Left colon (tissue), 2 donors: Measurements from ENCODE around the gene TMEM131L. TPM values are rescaled to one million over a fixed set of nuclear protein-coding genes. Genes with fewer than 3 reads are reported as not detected.
A peak's percentile ranks its signal among the peaks of the same experiment; 100 is the strongest.

Experiments used
- ATAC-seq: fragments of 200-7000 bp; cut with Tn5 transposase; one replicate; pipeline ENCODE4 v1.9.1; 2020; ENCODE audit warnings: mild to moderate bottlenecking, moderate library complexity
- DNase-seq, 2 donors: peaks; one replicate each; pipeline ENCODE4 v3.0.0-alpha.2; 2020
- intact Hi-C, 2 donors: fragments of 100-400 bp; cut with DNase I in 1 of 2; cut with micrococcal nuclease in 1 of 2; formaldehyde crosslinking; loops; one replicate each; pipeline versions ENCODE4 v1.11.2 to v1.14.0; 2022; cut with DNase I, micrococcal nuclease
- total RNA-seq, 2 donors: library from RNA; stranded (reverse); fragmentation: NEBNext Ultra II Directional; extraction: Animal tissue kit (Norgen Biotek cat#: 25700); gene quantifications; one replicate each; pipeline ENCODE4 v1.2.1, GENCODE V29; 2021
- donor health status: DM: no; HTN: no; CAD: no.
- donor health status: DM: yes; HTN: yes; CAD: no.

The TMEM131L gene
- total RNA-seq, 2 donors from 2014 or later: 3.6 to 8.0 TPM

DNA sequence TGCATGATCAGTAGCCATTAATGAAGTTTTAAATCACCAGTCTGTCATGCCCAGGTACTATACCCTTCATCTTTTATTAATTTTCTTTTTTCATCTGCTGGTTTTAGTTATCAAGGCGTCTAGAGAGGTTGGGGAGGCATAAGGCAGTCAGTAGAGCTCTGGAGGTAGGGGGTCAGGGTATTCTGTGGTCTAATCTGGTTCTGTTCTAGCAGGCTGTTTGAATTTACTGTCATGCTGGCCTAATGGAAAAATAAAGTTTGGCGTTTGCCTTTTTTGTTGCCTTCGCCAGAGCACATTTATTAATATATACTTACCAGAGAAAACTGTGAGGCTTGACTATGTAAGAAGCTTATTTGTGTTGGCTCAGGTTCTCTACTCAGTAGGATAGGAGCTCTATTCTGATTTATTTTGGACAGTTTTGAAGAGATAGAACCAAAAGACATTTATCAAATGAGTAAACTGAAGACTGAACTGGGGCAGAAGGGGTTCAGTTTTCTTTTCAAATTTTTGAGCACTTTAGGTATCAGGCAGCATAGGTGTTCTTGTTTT is 46.9 kb downstream of the TMEM131L start:
- intact Hi-C loops: no loop called here
- ATAC-seq: no peak

GRCh38 chr4:153513596-153513995 is 47.4 kb downstream of the TMEM131L start:
- DNase-seq (no peak), ATAC-seq (no peak)
- intact Hi-C loops: no loop called here

More for the DNA sequence above, 46.9 kb downstream of the TMEM131L start:
- no peak for DNase-seq

DNA sequence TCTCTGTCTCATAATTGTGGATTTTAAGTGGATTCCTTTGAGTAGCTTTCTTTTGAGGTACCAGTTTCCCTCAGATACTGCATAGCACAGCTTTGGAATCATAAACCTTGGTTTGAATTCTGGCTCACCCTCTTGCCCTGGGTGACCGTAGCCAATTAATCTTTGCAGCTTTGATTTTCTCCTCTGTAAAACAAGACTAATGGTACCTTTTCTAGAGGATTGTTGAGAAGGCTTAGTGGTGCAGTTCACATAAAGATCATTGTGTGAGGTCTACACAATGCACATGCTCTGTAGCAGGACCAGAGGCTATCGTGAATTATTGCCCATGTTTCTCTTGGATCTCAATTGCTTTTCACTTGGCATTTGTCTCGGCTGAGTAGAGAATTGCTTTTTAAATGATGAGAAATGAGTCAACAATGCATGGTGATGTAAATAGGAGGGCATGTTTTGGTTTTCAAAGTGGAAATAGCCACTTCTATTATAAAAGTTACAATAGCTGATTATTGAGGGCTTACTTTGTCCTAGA is 47.9 kb downstream of the TMEM131L start:
- DNase-seq (no peak), ATAC-seq (no peak)
- intact Hi-C loops: no loop called here

GRCh38 chr4:153514688-153515426 is 48.7 kb downstream of the TMEM131L start:
- ATAC-seq: no peak

GRCh38 chr4:153517159-153517558 is 51.0 kb downstream of the TMEM131L start:
- no peak for DNase-seq
- intact Hi-C loops: no loop called here
- no peak for ATAC-seq

More at GRCh38 chr4:153514688-153515426, 48.7 kb downstream of the TMEM131L start:
- intact Hi-C loops: no loop called here
- DNase-seq: no peak

GRCh38 chr4:153518001-153518400 is 51.8 kb downstream of the TMEM131L start:
- no peak for DNase-seq
- intact Hi-C loops: no loop called here

GRCh38 chr4:153518637-153519389 is 52.7 kb downstream of the TMEM131L start:
- ATAC-seq (peak; percentile 85), DNase-seq (peak in 1 of 2 donors; percentile 44)
- intact Hi-C loops: no loop called here

More at GRCh38 chr4:153518001-153518400, 51.8 kb downstream of the TMEM131L start:
- peak; percentile 64 for ATAC-seq

GRCh38 chr4:153519687-153520086 is 53.5 kb downstream of the TMEM131L start:
- ATAC-seq: no peak
- intact Hi-C loops: no loop called here

DNA sequence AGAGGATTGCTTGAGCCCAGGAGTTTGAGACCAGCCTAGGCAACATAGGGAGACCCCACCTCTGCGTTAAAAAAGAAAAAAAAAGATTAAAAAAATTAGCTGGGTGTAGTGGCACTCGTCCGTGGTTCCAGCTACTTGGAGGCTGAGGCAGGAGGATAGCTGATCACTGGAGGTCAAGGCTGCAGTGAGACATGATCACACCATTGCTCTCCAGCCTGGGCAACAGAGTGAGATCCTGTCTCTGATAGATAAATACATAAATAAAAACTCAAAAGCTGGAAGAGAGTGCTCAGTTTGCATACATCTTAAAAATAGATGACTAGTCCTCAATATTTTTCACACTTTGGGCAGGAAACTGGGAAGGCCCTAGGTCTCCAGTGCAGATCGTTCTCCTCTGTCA is 54.1 kb downstream of the TMEM131L start:
- intact Hi-C loops: no loop called here
- DNase-seq: no peak
- ATAC-seq: no peak

More at GRCh38 chr4:153519687-153520086, 53.5 kb downstream of the TMEM131L start:
- no peak for DNase-seq

GRCh38 chr4:153520801-153521329 is 54.7 kb downstream of the TMEM131L start:
- intact Hi-C loops: no loop called here
- DNase-seq (no peak), ATAC-seq (peak; percentile 17)

DNA sequence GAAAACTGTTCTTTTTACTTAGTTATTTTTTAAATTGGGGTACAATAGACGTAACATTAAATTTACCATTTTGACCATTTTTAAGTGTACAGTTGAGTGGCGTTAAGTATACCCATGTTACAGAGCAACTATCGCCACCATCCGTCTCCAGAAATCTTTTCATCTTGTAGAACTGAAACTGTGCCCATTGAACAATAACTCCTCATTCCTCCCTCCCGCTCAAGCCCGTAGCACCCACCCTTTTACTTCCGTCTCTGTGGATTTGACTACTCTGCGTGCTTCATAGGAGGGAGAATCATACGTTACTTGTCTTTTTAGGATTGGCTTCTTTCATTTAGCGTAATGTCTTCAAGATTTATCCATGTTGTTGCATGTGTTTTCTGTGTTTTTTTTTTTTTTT is 55.3 kb downstream of the TMEM131L start:
- intact Hi-C loops: no loop called here
- DNase-seq: no peak
- ATAC-seq: no peak

GRCh38 chr4:153521999-153522801 is 56.0 kb downstream of the TMEM131L start:
- DNase-seq (no peak), ATAC-seq (no peak)
- intact Hi-C loops: no loop called here

GRCh38 chr4:153522802-153523094 is 56.6 kb downstream of the TMEM131L start:
- intact Hi-C loops: no loop called here
- no peak for ATAC-seq
- no peak for DNase-seq

GRCh38 chr4:153523164-153523796 is 57.1 kb downstream of the TMEM131L start:
- ATAC-seq: no peak
- DNase-seq: no peak
- intact Hi-C loops: no loop called here

GRCh38 chr4:153523941-153524386 is 57.8 kb downstream of the TMEM131L start:
- DNase-seq: no peak

DNA sequence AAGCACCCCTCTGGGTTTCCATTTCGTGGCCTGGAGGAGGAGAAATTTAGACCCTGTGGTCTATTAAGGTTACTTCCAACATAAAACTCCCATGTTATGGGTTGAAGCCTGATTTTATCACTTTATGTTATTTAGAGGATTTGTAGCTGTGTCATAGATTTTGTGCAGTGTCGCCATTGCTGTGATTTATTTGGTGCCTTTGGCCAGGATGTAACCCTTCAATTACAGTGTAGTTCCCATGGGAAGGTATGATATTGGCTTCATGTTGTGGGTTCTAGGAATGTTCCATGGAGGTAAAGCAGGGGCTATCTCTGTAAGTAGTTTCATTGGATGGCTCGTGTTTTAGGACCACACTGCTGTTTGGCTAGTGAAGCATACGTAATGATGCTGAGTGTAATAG is 58.5 kb downstream of the TMEM131L start:
- no peak for DNase-seq

More at GRCh38 chr4:153523941-153524386, 57.8 kb downstream of the TMEM131L start:
- ATAC-seq: no peak
- intact Hi-C loops: no loop called here

GRCh38 chr4:153527690-153528089 is 61.5 kb downstream of the TMEM131L start:
- intact Hi-C loops: no loop called here
- DNase-seq: no peak
- ATAC-seq: peak; percentile 55

More for the DNA sequence above, 58.5 kb downstream of the TMEM131L start:
- intact Hi-C loops: no loop called here
- ATAC-seq: no peak
